ENCODE measurements around the gene GFER.

- TF ChIP-seq POLR2A (IDR thresholded peaks at IDR 0.05; ENCODE audit: low read depth, low read length) = no peak
- TF ChIP-seq POLR2AphosphoS5 (IDR thresholded peaks at IDR 0.05; ENCODE audit: low read depth, low read length) = no peak
- TF ChIP-seq TAF1 (IDR thresholded peaks at IDR 0.05; ENCODE audit: low read depth, low read length) = no peak
- TF ChIP-seq POU2F2 (IDR thresholded peaks at IDR 0.05; ENCODE audit: low read depth, low read length) = no peak
- TF ChIP-seq SPI1 (IDR thresholded peaks at IDR 0.05; ENCODE audit: low read depth, low read length) = no peak
Measured at GRCh38 chr16:2001035-2001434, 17.0 kb downstream of the GFER start.
